ENCODE data around the gene APOL3. TPM values are rescaled to one million over a fixed set of nuclear protein-coding genes. Genes with fewer than 3 reads are reported as not detected.

The APOL3 gene
- polyA plus RNA-seq, 1 experiment: 6.7 TPM

DNA sequence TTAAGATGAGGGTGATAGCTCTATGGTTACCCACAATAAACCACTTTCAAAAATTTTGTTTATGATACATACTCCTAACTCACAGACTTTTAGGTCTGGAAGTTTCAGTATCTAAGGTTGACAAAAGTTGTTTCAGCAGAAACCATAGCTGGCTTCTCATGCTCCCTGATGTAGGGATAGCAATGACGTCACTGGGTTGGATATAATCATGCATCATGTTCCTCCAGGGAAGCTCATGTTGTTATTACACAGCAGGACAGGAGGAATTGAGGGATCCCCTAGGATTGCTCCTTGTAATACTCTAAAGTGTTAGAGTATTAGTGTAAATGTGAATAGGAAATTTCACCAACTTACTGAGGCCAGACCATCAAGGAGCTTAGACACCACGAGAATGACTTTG is 23.6 kb downstream of the APOL3 start:
- Histone ChIP-seq H3K27me3 (ENCODE audit: control insufficient read depth, insufficient read depth, low read length) (peaks cover 12% of the 10 kb centered on the region), H3K36me3 (ENCODE audit: control insufficient read depth, insufficient read depth, low read length) (no peaks in the 10 kb centered on the region), H3K4me3 (ENCODE audit: low read depth, low read length) (no peak overlapping the region)
- TF ChIP-seq, protein P1, sequence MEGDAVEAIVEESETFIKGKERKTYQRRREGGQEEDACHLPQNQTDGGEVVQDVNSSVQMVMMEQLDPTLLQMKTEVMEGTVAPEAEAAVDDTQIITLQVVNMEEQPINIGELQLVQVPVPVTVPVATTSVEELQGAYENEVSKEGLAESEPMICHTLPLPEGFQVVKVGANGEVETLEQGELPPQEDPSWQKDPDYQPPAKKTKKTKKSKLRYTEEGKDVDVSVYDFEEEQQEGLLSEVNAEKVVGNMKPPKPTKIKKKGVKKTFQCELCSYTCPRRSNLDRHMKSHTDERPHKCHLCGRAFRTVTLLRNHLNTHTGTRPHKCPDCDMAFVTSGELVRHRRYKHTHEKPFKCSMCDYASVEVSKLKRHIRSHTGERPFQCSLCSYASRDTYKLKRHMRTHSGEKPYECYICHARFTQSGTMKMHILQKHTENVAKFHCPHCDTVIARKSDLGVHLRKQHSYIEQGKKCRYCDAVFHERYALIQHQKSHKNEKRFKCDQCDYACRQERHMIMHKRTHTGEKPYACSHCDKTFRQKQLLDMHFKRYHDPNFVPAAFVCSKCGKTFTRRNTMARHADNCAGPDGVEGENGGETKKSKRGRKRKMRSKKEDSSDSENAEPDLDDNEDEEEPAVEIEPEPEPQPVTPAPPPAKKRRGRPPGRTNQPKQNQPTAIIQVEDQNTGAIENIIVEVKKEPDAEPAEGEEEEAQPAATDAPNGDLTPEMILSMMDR (IDR thresholded peaks at IDR 0.05; ENCODE audit: insufficient read depth, low read depth, low read length): no peak
- no peak for DNase-seq (ENCODE audit: low read depth)
- ChIA-PET POLR2A (no interaction called here), CTCF (interaction anchor here (1.1 to 2.4 kb wide), 9 partner anchors 8 to 206 kb away, joined by 3 to 17 read pairs (median 5); no protein-coding TSS in a partner anchor)

DNA sequence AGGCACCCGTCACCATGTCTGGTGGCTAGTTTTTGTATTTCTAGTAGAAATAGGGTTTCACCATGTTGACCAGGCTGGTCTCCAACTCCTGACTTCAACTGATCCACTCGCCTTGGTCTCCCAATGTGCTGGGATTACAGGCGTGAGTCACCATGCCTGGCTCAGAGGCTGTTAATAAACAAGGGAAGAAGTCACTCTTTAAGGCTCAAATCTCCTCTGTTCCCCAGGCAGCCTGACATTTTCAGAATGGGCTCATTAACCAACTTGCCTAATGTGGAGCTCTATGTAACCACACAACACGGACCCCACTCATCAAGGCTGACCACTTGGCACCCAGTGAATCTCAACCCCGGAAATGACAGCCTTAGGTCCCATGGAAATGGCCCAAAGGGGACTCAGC is 24.1 kb downstream of the APOL3 start:
- no peaks in the 10 kb centered on the region for H3K36me3 ChIP-seq (ENCODE audit: control insufficient read depth, insufficient read depth, low read length)
- no peak for DNase-seq (ENCODE audit: low read depth)
- CTCF ChIA-PET: interaction anchor here (1.1 to 2.4 kb wide), 9 partner anchors 9 to 206 kb away, joined by 3 to 17 read pairs (median 5); no protein-coding TSS in a partner anchor
- H3K27me3 ChIP-seq (ENCODE audit: control insufficient read depth, insufficient read depth, low read length): peaks cover 14% of the 10 kb centered on the region
- no peak overlapping the region for H3K4me3 ChIP-seq (ENCODE audit: low read depth, low read length)
- POLR2A ChIA-PET: no interaction called here
- TF ChIP-seq, protein P1 (IDR thresholded peaks at IDR 0.05; ENCODE audit: insufficient read depth, low read depth, low read length): no peak

DNA sequence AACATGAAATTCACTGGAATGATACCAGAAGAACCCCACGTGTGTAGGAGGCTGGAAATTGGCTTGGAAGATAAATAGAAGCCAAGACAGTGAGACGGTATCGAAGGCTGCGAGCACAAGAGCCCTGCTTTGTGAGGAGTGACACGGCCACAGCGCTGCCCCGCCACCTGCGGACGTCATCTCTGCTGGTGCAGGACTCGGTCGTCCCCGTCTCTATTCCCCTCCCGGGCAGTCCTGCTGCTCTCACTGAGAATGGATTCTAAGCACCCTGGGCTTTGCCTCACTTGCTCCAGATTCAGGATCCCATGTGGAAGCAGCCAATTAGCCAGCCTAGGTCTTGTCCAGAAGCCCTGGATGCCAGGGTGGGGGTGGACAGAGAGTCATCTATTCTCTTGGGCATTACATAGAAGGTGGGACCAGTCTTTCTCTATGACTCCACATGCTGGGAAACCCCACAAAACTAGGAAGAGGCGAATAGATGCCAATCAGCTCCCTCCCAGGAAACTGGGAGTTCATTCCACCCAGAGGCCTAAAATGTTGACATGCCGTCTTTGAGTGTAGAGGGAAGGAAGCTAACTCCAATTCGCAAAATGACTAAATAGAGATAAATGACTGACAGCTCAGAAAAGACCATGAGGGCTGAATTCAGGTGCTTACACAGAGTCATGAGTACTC is 25.1 kb downstream of the APOL3 start:
- CTCF ChIA-PET: interaction anchor here (0.6 to 2.4 kb wide), 7 partner anchors 11 to 527 kb away, joined by 3 to 17 read pairs (median 7); no protein-coding TSS in a partner anchor
- Histone ChIP-seq H3K36me3 (ENCODE audit: control insufficient read depth, insufficient read depth, low read length) (no peaks in the 10 kb centered on the region), H3K4me3 (ENCODE audit: low read depth, low read length) (no peak overlapping the region), H3K27me3 (ENCODE audit: control insufficient read depth, insufficient read depth, low read length) (peaks cover 16% of the 10 kb centered on the region)
- POLR2A ChIA-PET: no interaction called here
- TF ChIP-seq, protein P1 (IDR thresholded peaks at IDR 0.05; ENCODE audit: insufficient read depth, low read depth, low read length): no peak
- no peak for DNase-seq (ENCODE audit: low read depth)

DNA sequence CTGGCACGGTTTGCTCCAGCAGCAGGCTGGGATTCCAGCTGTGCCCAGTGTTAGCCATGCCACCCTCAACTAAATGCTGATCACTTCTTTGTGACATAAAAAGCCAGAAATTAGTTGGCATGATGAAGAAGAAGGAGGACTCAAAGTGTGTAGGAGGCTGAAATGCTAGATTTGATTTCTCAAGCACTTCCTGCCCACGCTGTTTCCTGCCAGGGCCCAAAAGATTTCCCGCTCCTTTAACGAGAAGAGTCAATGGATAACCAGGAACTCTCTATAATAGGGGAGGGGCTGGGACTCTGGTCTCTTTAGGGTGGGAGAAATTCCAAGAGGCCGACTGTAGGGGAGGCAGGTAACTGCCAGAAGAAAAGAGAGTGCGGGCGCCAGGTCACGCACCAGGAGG is 26.4 kb downstream of the APOL3 start:
- TF ChIP-seq, protein P1 (IDR thresholded peaks at IDR 0.05; ENCODE audit: insufficient read depth, low read depth, low read length): no peak
- ChIA-PET CTCF (interaction anchor here (0.5 to 2.1 kb wide), 3 partner anchors 9 to 672 kb away, joined by 3 to 8 read pairs (median 7); no protein-coding TSS in a partner anchor), POLR2A (no interaction called here)
- DNase-seq (ENCODE audit: low read depth): no peak
- peaks cover 22% of the 10 kb centered on the region for H3K27me3 ChIP-seq (ENCODE audit: control insufficient read depth, insufficient read depth, low read length)
- no peaks in the 10 kb centered on the region for H3K36me3 ChIP-seq (ENCODE audit: control insufficient read depth, insufficient read depth, low read length)
- H3K4me3 ChIP-seq (ENCODE audit: low read depth, low read length): no peak overlapping the region

DNA sequence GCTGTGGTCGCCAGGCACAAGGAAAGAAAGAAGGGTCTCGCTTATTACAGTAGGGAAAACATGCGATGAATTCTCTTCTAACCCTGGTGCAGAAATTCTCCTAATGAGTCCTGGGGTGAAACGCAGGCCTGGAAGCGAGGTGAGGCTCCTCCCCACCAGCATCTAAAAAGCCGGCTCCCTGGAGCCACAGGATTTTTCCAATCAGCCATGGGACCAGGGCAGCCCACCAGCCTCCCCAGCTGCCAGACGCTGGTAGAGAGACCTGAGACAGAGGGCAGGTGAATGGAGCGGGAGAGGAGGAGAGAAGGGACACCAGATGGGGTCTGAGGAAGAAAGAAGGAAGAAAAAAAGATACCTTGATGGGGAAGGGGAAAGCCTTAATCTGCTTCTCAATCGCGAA is 28.6 kb downstream of the APOL3 start:
- POLR2A ChIA-PET: no interaction called here
- TF ChIP-seq, protein P1 (IDR thresholded peaks at IDR 0.05; ENCODE audit: insufficient read depth, low read depth, low read length): no peak
- DNase-seq (ENCODE audit: low read depth): no peak
- peaks cover 20% of the 10 kb centered on the region for H3K27me3 ChIP-seq (ENCODE audit: control insufficient read depth, insufficient read depth, low read length)
- CTCF ChIA-PET: interaction anchor here (1.1 to 1.3 kb wide), 2 partner anchors 8 to 238 kb away, joined by 3 to 7 read pairs; no protein-coding TSS in a partner anchor
- no peaks in the 10 kb centered on the region for H3K36me3 ChIP-seq (ENCODE audit: control insufficient read depth, insufficient read depth, low read length)
- no peak overlapping the region for H3K4me3 ChIP-seq (ENCODE audit: low read depth, low read length)
